ENCODE results near the gene SLC4A7.
"Not testable (repeated sequence)": the region's sequence is repeated elsewhere in the genome, so short reads cannot be mapped to it uniquely, and the experiment has no call there.

The SLC4A7 gene

GRCh38 chr3:27486336-27486735, 2.2 kb upstream of the SLC4A7 start:
- no peak for DNase-seq

- no peak for DNase-seq
These were observed 1.7 kb upstream of the SLC4A7 start for GRCh38 chr3:27485866-27486265.

- DNase-seq: peak; percentile 41 to 51
These were observed 818 bp downstream of the SLC4A7 start for GRCh38 chr3:27483117-27484014.

- DNase-seq: no peak
These were observed 4.2 kb downstream of the SLC4A7 start for GRCh38 chr3:27479806-27480543.

GRCh38 chr3:27471923-27472550, 12.1 kb downstream of the SLC4A7 start:
- DNase-seq: no peak

GRCh38 chr3:27468283-27468886, 15.8 kb downstream of the SLC4A7 start:
- DNase-seq: no peak

- no peak for DNase-seq
These were observed 16.6 kb downstream of the SLC4A7 start for GRCh38 chr3:27467545-27467944.

GRCh38 chr3:27464646-27465045, 19.5 kb downstream of the SLC4A7 start:
- DNase-seq: no peak

GRCh38 chr3:27462228-27462627, 22.0 kb downstream of the SLC4A7 start:
- no peak for DNase-seq

- no peak for DNase-seq
These were observed 25.3 kb downstream of the SLC4A7 start for GRCh38 chr3:27458929-27459328.

GRCh38 chr3:27456554-27456953, 27.6 kb downstream of the SLC4A7 start:
- no peak for DNase-seq

- DNase-seq: no peak
These were observed 29.3 kb downstream of the SLC4A7 start for GRCh38 chr3:27454914-27455313.

- no peak for DNase-seq
These were observed 29.7 kb downstream of the SLC4A7 start for GRCh38 chr3:27454461-27454860.

- no peak for DNase-seq
These were observed 31.7 kb downstream of the SLC4A7 start for GRCh38 chr3:27452368-27453090.

- no peak for DNase-seq
These were observed 32.3 kb downstream of the SLC4A7 start for GRCh38 chr3:27451842-27452241.

- DNase-seq: no peak
These were observed 32.9 kb downstream of the SLC4A7 start for GRCh38 chr3:27451251-27451650.

- DNase-seq: no peak
These were observed 34.5 kb downstream of the SLC4A7 start for GRCh38 chr3:27449530-27450150.

- not testable (repeated sequence) for DNase-seq
These were observed 41.2 kb downstream of the SLC4A7 start for GRCh38 chr3:27442995-27443394.

GRCh38 chr3:27438352-27438751, 45.8 kb downstream of the SLC4A7 start:
- not testable (repeated sequence) for DNase-seq

GRCh38 chr3:27431116-27431515, 53.1 kb downstream of the SLC4A7 start:
- no peak for DNase-seq

GRCh38 chr3:27429909-27430308, 54.3 kb downstream of the SLC4A7 start:
- DNase-seq: no peak

- DNase-seq: no peak
These were observed 55.7 kb downstream of the SLC4A7 start for GRCh38 chr3:27428446-27428845.
